Vagina (tissue), 2 donors: ENCODE results near the gene MYLK. TPM values are rescaled to one million over a fixed set of nuclear protein-coding genes. Genes with fewer than 3 reads are reported as not detected.
A peak's percentile ranks its signal among the peaks of the same experiment; 100 is the strongest.

Experiments
- DNase-seq, 2 donors: peaks; one replicate each; pipeline ENCODE4 v3.0.0-alpha.2; 2017; ENCODE audit errors: extremely low spot score in 2 of 2
- H3K27ac ChIP-seq: fragments of 200-600 bp; sonication (generic); one replicate; pipeline ENCODE4 v1.5.1; 2019
- H3K27me3 ChIP-seq: fragments of 200-600 bp; sonication (generic); one replicate; pipeline ENCODE4 v1.5.1; 2019
- H3K36me3 ChIP-seq, 2 donors: fragments of 200-600 bp; sonication (generic); one replicate each; pipeline ENCODE4 v1.5.1; 2017 to 2019
- H3K4me1 ChIP-seq: fragments of 200-600 bp; sonication (generic); one replicate; pipeline ENCODE4 v1.5.1; 2019
- H3K4me3 ChIP-seq, 2 donors: fragments of 200-600 bp; sonication (generic); 1 replicate in 1 of 2; 2 replicates in 1 of 2; pipeline ENCODE4 v1.5.1; 2016 to 2019
- H3K9me3 ChIP-seq: fragments of 200-600 bp; sonication (generic); one replicate; pipeline ENCODE4 v1.5.1; 2019
- POLR2A ChIP-seq, 2 donors: fragments of 450-650 bp; IDR thresholded peaks; one replicate each; pipeline ENCODE4 v1.6.1; 2017; ENCODE audit warnings: antibody characterized with exemption in 2 of 2, mild to moderate bottlenecking in 2 of 2, moderate library complexity in 2 of 2
- POLR2AphosphoS5 ChIP-seq, 2 donors: sonication (generic); formaldehyde crosslinking; IDR thresholded peaks; one replicate each; pipeline ENCODE4 v1.9.0; 2017; ENCODE audit warnings: antibody characterized with exemption in 2 of 2, mild to moderate bottlenecking in 2 of 2, low read depth in 1 of 2; ENCODE audit not compliant: insufficient read depth in 1 of 2
- intact Hi-C: fragments of 100-400 bp; cut with DNase I; formaldehyde crosslinking; loops from one replicate; pipeline ENCODE4 v1.15.1; 2023
- total RNA-seq: library from RNA; depleted of rRNA; stranded (reverse); fragments of >200 nt; gene quantifications from one replicate; pipeline ENCODE4 v1.2.3, GENCODE V29; 2016
- TF ChIP-seq, protein P1 (sequence below), 3 experiments: fragments of 450-650 bp in 2 of 3; fragments of 200-600 bp in 1 of 3; sonication (generic) in 1 of 3; IDR thresholded peaks; one replicate each; pipeline ENCODE4 v1.5.1; 2017 to 2019; ENCODE audit warnings: antibody characterized with exemption in 3 of 3, mild to moderate bottlenecking in 2 of 3, moderate library complexity in 2 of 3

MYLK gene
- total RNA-seq, 1 donor from 2014 or later = 352 TPM

DNA sequence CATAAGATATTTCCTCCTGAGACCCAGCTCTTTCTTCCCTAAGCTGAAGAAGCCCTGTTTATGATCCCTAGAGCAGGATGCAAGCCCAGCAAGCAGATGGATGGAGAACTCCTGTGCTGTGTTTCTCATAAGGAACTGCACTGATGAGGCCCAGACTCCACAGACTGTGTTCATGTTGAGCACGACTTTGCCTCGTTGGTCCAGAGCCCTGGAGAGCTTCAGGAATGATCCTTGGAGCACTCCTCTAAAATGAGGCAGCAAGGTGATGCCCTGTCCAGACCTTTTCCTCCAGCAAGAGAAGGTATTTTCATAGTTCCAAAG is 83.8 kb downstream of the MYLK start:
- Histone ChIP-seq H3K4me3 (no peak overlapping the region), H3K9me3 (no peaks in the 10 kb centered on the region), H3K4me1 (peaks cover 12% of the 10 kb centered on the region), H3K27me3 (no peaks in the 10 kb centered on the region), H3K36me3 (no peaks in the 10 kb centered on the region), H3K27ac (no peak overlapping the region)
- no peak for DNase-seq
- TF ChIP-seq POLR2A (IDR thresholded peaks at IDR 0.05) (no peak), POLR2AphosphoS5 (IDR thresholded peaks at IDR 0.05; ENCODE audit: insufficient read depth in 1 of 2, low read depth in 1 of 2) (no peak)
- TF ChIP-seq, protein P1, sequence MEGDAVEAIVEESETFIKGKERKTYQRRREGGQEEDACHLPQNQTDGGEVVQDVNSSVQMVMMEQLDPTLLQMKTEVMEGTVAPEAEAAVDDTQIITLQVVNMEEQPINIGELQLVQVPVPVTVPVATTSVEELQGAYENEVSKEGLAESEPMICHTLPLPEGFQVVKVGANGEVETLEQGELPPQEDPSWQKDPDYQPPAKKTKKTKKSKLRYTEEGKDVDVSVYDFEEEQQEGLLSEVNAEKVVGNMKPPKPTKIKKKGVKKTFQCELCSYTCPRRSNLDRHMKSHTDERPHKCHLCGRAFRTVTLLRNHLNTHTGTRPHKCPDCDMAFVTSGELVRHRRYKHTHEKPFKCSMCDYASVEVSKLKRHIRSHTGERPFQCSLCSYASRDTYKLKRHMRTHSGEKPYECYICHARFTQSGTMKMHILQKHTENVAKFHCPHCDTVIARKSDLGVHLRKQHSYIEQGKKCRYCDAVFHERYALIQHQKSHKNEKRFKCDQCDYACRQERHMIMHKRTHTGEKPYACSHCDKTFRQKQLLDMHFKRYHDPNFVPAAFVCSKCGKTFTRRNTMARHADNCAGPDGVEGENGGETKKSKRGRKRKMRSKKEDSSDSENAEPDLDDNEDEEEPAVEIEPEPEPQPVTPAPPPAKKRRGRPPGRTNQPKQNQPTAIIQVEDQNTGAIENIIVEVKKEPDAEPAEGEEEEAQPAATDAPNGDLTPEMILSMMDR (IDR thresholded peaks at IDR 0.05) = no peak
- intact Hi-C loops = no loop called here

DNA sequence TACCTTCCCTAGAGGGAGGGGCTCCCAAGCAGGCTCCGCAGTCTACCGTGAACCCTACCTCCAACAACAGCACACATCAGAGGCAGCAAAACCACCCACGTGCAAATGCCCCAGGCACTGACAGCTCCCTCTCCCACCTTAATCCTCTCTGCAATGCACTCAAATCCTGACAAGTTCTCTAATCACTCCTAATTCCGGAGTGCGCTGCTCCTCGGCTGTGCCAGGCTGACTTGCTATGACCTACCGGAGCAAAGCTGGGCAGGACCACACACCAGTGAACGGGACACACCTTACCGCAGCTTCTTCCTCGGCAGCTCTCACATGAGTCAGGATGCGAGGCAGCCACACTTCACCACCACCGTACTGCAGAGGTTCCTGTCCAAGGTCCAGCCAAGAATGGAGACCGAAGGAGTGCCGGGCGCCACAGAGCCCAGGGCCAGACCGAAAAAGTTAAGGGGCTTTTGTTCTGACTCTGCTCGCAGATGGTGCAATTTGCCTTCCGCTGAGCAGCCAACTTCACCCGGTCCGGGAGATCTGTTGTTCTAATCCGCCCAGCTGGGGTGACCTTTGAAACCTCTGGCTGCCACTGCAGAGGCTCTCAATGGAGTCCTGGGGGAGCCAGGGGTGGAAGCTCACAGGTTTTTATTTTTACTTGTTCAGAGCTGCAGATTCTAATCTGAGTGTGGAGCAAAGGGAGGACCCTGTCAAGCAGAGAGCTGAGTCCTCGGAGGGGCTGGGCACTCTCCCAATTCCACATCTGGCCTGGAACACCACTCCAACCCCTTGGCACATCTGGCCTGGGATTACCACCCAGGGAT is 84.4 kb downstream of the MYLK start:
- Histone ChIP-seq H3K27me3 (no peaks in the 10 kb centered on the region), H3K4me3 (peak overlapping the region in 1 of 2 donors; percentile 4), H3K9me3 (no peaks in the 10 kb centered on the region), H3K4me1 (peaks cover 12% of the 10 kb centered on the region), H3K36me3 (no peaks in the 10 kb centered on the region), H3K27ac (no peak overlapping the region)
- TF ChIP-seq POLR2AphosphoS5 (IDR thresholded peaks at IDR 0.05; ENCODE audit: insufficient read depth in 1 of 2, low read depth in 1 of 2) (no peak), POLR2A (IDR thresholded peaks at IDR 0.05) (no peak)
- TF ChIP-seq, protein P1 (IDR thresholded peaks at IDR 0.05) = no peak
- no peak for DNase-seq
- intact Hi-C loops = no loop called here

DNA sequence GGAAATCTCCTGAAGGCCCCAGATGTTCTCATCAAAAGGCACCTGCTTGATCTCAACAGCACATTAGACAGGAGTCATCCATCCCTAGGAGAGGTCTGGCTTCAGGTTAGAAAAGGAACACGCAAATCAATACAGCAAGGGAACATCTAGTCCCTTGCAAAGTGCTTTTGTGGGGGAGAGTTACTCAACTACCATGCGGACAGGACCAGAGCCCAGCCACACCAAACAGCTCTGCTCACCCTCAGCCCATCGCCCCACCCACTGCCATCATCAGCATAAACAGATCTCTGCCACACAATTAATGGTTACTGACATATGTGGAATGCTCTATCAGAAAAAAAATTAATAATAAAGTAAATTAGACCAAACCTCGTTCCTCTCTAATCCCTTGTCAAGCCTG is 85.6 kb downstream of the MYLK start:
- Histone ChIP-seq H3K36me3 (no peaks in the 10 kb centered on the region), H3K4me3 (no peak overlapping the region), H3K27ac (no peak overlapping the region), H3K4me1 (peaks cover 12% of the 10 kb centered on the region), H3K9me3 (no peaks in the 10 kb centered on the region), H3K27me3 (no peaks in the 10 kb centered on the region)
- intact Hi-C loops = no loop called here
- DNase-seq = no peak
- no peak for TF ChIP-seq POLR2AphosphoS5 (IDR thresholded peaks at IDR 0.05; ENCODE audit: insufficient read depth in 1 of 2, low read depth in 1 of 2)

DNA sequence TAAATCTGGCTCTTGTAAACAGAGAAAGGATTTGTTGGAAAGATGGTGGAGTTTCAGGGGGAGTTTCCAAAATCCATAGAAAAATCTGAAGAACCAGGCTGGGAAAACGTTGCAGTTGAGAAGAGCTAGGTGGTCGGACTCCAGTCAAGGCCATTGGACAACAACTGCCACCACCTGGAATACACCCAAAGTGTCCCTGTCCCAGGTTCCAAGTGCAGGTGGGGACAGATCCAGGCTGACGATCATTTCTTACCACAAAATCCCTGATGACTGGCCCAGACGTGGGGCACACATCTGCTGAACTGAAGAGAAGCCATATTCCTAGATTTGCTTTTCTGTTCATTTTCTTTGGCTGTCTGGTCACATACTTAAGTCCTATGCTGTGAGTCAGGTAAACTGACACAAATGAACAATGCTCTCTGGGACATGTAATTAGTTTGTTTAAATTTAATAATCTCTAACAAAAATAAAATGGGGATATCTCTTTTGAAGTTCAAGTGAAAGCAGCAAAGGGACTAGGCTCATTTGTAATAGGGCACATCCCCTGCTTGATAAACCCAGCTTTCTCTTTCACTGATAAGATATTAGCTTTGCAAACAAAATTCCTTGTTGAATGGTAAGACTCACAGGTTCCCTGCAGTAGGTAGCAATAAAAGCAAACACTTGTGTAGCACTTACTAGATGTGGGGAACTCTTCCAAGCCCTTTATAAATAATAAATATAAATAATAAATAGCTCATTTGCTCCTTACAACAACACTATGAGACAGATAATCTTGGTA is 88.5 kb downstream of the MYLK start:
- Histone ChIP-seq H3K27ac (no peak overlapping the region), H3K4me1 (peaks cover 12% of the 10 kb centered on the region), H3K9me3 (no peaks in the 10 kb centered on the region), H3K4me3 (no peak overlapping the region), H3K36me3 (no peaks in the 10 kb centered on the region), H3K27me3 (no peaks in the 10 kb centered on the region)
- peak in 1 of 2 donors; percentile 64 for DNase-seq
- intact Hi-C loops = no loop called here
- TF ChIP-seq POLR2AphosphoS5 (IDR thresholded peaks at IDR 0.05; ENCODE audit: insufficient read depth in 1 of 2, low read depth in 1 of 2) (no peak), POLR2A (IDR thresholded peaks at IDR 0.05) (no peak)
- TF ChIP-seq, protein P1 (IDR thresholded peaks at IDR 0.05) = no peak

DNA sequence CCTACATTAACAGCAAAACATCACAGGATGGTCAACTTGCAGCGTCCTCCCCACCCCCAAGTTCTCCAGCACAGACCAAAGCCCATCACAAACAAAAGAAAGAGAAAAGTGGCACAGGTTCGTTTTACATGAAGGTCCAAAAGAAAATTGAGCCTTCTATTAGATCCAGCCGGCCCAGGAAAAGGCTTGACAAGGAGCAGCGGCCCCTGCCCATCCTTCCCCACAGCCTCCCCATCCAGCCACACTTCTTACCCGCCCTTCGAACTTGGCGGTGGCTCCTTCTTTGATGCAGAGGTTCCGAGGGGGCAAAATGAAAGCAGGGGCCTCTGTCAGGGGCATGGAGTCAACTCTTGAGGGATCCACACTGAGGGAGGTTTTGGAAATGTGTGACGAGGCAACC is 90.7 kb downstream of the MYLK start:
- Histone ChIP-seq H3K9me3 (no peaks in the 10 kb centered on the region), H3K4me1 (no peaks in the 10 kb centered on the region), H3K27ac (no peak overlapping the region), H3K4me3 (no peak overlapping the region), H3K27me3 (no peaks in the 10 kb centered on the region), H3K36me3 (no peaks in the 10 kb centered on the region)
- intact Hi-C loops = no loop called here
- DNase-seq = no peak
- TF ChIP-seq POLR2AphosphoS5 (IDR thresholded peaks at IDR 0.05; ENCODE audit: insufficient read depth in 1 of 2, low read depth in 1 of 2) = no peak
